ENCODE results near the gene SLC38A4.

Gene SLC38A4

GRCh38 chr12:46839232-46839631 lies 13.4 kb upstream of the SLC38A4 start:
- H3K4me3 ChIP-seq (ENCODE audit: low read depth, low read length) = no peak overlapping the region
- no peak for DNase-seq (ENCODE audit: low read depth)
- TF ChIP-seq, protein P1, sequence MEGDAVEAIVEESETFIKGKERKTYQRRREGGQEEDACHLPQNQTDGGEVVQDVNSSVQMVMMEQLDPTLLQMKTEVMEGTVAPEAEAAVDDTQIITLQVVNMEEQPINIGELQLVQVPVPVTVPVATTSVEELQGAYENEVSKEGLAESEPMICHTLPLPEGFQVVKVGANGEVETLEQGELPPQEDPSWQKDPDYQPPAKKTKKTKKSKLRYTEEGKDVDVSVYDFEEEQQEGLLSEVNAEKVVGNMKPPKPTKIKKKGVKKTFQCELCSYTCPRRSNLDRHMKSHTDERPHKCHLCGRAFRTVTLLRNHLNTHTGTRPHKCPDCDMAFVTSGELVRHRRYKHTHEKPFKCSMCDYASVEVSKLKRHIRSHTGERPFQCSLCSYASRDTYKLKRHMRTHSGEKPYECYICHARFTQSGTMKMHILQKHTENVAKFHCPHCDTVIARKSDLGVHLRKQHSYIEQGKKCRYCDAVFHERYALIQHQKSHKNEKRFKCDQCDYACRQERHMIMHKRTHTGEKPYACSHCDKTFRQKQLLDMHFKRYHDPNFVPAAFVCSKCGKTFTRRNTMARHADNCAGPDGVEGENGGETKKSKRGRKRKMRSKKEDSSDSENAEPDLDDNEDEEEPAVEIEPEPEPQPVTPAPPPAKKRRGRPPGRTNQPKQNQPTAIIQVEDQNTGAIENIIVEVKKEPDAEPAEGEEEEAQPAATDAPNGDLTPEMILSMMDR (IDR thresholded peaks at IDR 0.05; ENCODE audit: low read depth, low read length, missing control alignments) = no peak

DNA sequence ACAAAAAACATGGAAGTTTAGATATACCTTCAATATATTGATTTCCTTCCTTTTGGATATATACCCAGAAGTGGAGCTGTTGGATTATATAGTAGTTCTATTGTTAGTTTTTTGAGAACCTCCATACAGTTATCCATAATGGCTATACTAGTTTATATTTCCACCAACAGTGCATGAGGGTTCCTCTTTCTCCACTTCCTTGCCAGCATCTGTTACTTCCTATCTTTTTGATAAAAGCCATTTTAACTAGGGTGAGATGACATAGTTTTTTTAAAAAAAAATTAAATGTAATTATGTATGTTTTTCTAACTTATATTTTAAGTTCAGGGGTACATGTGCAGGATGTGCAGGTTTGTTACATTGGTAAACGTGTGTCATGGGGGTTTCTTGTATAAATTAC lies 10.0 kb upstream of the SLC38A4 start:
- TF ChIP-seq, protein P1 (IDR thresholded peaks at IDR 0.05; ENCODE audit: low read depth, low read length, missing control alignments) = no peak
- H3K4me3 ChIP-seq (ENCODE audit: low read depth, low read length) = no peak overlapping the region
- no peak for DNase-seq (ENCODE audit: low read depth)

- TF ChIP-seq, protein P1 (IDR thresholded peaks at IDR 0.05; ENCODE audit: low read depth, low read length, missing control alignments) = no peak
- DNase-seq (ENCODE audit: low read depth) = no peak
- no peak overlapping the region for H3K4me3 ChIP-seq (ENCODE audit: low read depth, low read length)
These were observed 6.4 kb upstream of the SLC38A4 start for GRCh38 chr12:46832130-46832704.

GRCh38 chr12:46831335-46832129 lies 5.7 kb upstream of the SLC38A4 start:
- TF ChIP-seq, protein P1 (IDR thresholded peaks at IDR 0.05; ENCODE audit: low read depth, low read length, missing control alignments) = no peak

DNA sequence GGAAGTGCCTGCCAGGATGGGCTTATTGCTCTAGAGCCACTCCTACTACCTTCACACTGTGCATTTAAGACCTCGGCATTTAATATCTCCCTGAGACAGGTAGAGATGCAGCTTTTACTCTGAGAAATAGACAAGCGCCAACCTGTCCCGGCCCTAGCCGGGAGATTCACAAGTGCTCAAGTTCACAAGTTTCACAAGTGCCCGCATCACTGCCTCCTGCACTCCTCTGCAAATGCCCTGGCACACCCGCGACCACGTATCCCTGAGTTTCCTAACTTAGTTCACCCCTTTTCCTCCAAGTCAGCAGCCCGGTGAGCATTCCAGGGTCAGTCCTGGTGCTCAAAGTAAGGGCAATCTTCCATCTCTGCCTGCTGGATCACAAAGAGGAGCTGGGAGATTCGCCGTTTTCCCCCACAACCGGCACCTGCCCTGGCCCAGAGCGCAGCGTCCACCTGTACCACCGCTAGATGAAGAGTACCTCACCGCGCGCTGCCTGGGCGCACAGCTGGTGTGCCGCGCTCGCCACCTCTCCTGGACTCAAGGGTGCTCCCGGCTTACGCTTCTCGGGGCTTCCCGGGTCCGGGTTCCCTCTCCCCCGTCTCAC lies 5.0 kb upstream of the SLC38A4 start:
- TF ChIP-seq, protein P1 (IDR thresholded peaks at IDR 0.05; ENCODE audit: low read depth, low read length, missing control alignments) = no peak
- no peak for DNase-seq (ENCODE audit: low read depth)
- H3K4me3 ChIP-seq (ENCODE audit: low read depth, low read length) = no peak overlapping the region

More at GRCh38 chr12:46831335-46832129, 5.7 kb upstream of the SLC38A4 start:
- H3K4me3 ChIP-seq (ENCODE audit: low read depth, low read length) = no peak overlapping the region
- DNase-seq (ENCODE audit: low read depth) = no peak

DNA sequence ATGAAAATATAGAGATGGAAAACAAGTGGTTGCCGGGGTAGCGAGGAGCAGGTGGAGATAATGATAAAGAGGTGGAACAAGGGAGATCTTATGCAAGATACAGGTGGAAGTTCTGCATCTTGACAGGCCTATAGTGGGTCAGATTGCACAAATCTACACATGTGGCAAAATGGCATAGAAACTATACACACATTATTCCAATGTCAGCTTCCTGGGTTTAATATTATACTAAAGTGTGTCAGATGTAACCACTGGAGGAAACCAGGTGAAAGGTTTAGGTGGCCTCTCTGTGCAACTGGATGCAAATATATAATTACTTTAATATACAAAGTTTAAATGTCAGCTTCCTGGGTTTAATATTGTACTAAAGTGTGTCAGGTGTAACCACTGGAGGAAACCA lies 1.1 kb downstream of the SLC38A4 start:
- no peak overlapping the region for H3K4me3 ChIP-seq (ENCODE audit: low read depth, low read length)
- TF ChIP-seq, protein P1 (IDR thresholded peaks at IDR 0.05; ENCODE audit: low read depth, low read length, missing control alignments) = no peak
- DNase-seq (ENCODE audit: low read depth) = no peak
